ENCODE measurements around the gene UBASH3B.

DNA sequence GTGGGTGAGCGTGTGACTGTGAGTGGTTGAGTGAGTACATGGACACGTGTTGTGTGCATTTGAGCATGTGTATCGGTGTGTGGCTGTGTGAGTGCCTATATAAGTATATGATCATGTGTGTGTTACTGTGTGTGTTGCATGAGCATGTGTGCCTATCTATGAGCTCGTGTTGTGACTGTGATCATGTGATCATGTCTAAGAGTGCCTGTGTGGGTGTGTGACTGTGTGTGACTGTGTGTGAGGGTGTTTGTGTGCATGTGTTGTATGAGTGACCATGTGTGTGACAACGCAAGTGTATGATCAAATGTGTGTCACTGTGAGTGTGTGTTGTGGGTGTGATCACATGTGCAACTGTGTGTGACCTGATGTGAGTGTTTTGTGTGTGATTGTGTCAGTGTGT is 88.8 kb downstream of the UBASH3B start:
- no peak for TF ChIP-seq ZBTB7A (IDR thresholded peaks at IDR 0.05; ENCODE audit: low read depth)
- no peak for TF ChIP-seq TCF12 (IDR thresholded peaks at IDR 0.05; ENCODE audit: low read depth)
